Measurements from ENCODE around the gene FGF18.
"Not testable (repeated sequence)": the region's sequence is repeated elsewhere in the genome, so short reads cannot be mapped to it uniquely, and the experiment has no call there.

The FGF18 gene

GRCh38 chr5:171413153-171413910 is 6.1 kb upstream of the FGF18 start:
- Histone ChIP-seq H3K18ac (ENCODE audit: low read depth in 1 of 2, low read length in 2 of 2) (no peak overlapping the region), H2BK120ac (ENCODE audit: low read depth, low read length) (no peak overlapping the region), H3K27ac (ENCODE audit: low read length, poor library complexity, severe bottlenecking) (no peak overlapping the region), H3K36me3 (ENCODE audit: control insufficient read depth in 1 of 2, insufficient read depth in 2 of 2, low read depth in 1 of 2, low read length in 2 of 2) (peaks cover 24 to 65% of the 10 kb centered on the region in 2 experiments), H3K9me3 (ENCODE audit: control insufficient read depth, low read length) (no peaks in the 10 kb centered on the region), H3K4ac (ENCODE audit: low read depth in 1 of 2, low read length in 2 of 2) (no peak overlapping the region), H2BK12ac (ENCODE audit: low read length in 2 of 2) (no peak overlapping the region), H3K27me3 (ENCODE audit: control insufficient read depth in 1 of 2, insufficient read depth in 1 of 2, low read length in 2 of 2) (no peaks in the 10 kb centered on the region), H3K4me1 (ENCODE audit: control insufficient read depth, insufficient read depth, low read depth, low read length) (peaks cover 8% of the 10 kb centered on the region), H3K79me1 (replicated peaks; ENCODE audit: low read length, poor library complexity, severe bottlenecking) (peaks cover 4% of the 10 kb centered on the region), H2AFZ (ENCODE audit: low read depth, low read length) (no peak overlapping the region), H3K4me2 (ENCODE audit: low read length, poor library complexity, severe bottlenecking) (no peak overlapping the region), H4K8ac (ENCODE audit: low read length) (no peak overlapping the region), H3K23ac (ENCODE audit: low read length in 2 of 2) (no peak overlapping the region), H2BK5ac (ENCODE audit: low read depth, low read length, poor library complexity, severe bottlenecking) (no peak overlapping the region), H2BK15ac (ENCODE audit: low read depth, poor library complexity, severe bottlenecking) (no peak overlapping the region), H3K4me3 (ENCODE audit: insufficient read depth in 1 of 2, low read depth in 1 of 2, low read length in 2 of 2) (no peak overlapping the region), H3K14ac (ENCODE audit: low read length in 2 of 2) (no peak overlapping the region), H3K9ac (ENCODE audit: low read length) (no peak overlapping the region), H2AK5ac (ENCODE audit: low read length, severe bottlenecking) (no peak overlapping the region), H4K91ac (ENCODE audit: low read length) (no peak overlapping the region)
- WGBS, result 94% methylated on average over 3 of the region's 3 CpGs
- DNase-seq, result no peak

- not testable (repeated sequence) for H4K8ac ChIP-seq (ENCODE audit: low read length); H3K4me3 ChIP-seq (ENCODE audit: insufficient read depth in 1 of 2, low read depth in 1 of 2, low read length in 2 of 2); H3K9me3 ChIP-seq (ENCODE audit: control insufficient read depth, low read length); H2BK120ac ChIP-seq (ENCODE audit: low read depth, low read length); H3K27me3 ChIP-seq (ENCODE audit: control insufficient read depth in 1 of 2, insufficient read depth in 1 of 2, low read length in 2 of 2); H3K9ac ChIP-seq (ENCODE audit: low read length); H2BK15ac ChIP-seq (ENCODE audit: low read depth, poor library complexity, severe bottlenecking); H4K91ac ChIP-seq (ENCODE audit: low read length); H2BK5ac ChIP-seq (ENCODE audit: low read depth, low read length, poor library complexity, severe bottlenecking); H3K23ac ChIP-seq (ENCODE audit: low read length in 2 of 2); H3K4ac ChIP-seq (ENCODE audit: low read depth in 1 of 2, low read length in 2 of 2); H3K14ac ChIP-seq (ENCODE audit: low read length in 2 of 2); H2BK12ac ChIP-seq (ENCODE audit: low read length in 2 of 2); H2AFZ ChIP-seq (ENCODE audit: low read depth, low read length); H3K4me2 ChIP-seq (ENCODE audit: low read length, poor library complexity, severe bottlenecking); H3K27ac ChIP-seq (ENCODE audit: low read length, poor library complexity, severe bottlenecking); DNase-seq; H2AK5ac ChIP-seq (ENCODE audit: low read length, severe bottlenecking); H3K18ac ChIP-seq (ENCODE audit: low read depth in 1 of 2, low read length in 2 of 2); H3K79me1 ChIP-seq (replicated peaks; ENCODE audit: low read length, poor library complexity, severe bottlenecking)
- 94% methylated on average over 4 of the region's 5 CpGs for WGBS
- Histone ChIP-seq H3K36me3 (ENCODE audit: control insufficient read depth in 1 of 2, insufficient read depth in 2 of 2, low read depth in 1 of 2, low read length in 2 of 2) (peaks cover 24 to 59% of the 10 kb centered on the region in 2 experiments), H3K4me1 (ENCODE audit: control insufficient read depth, insufficient read depth, low read depth, low read length) (peaks cover 13% of the 10 kb centered on the region)
Measured at GRCh38 chr5:171413993-171414392, 5.5 kb upstream of the FGF18 start.

GRCh38 chr5:171415115-171415730 is 4.2 kb upstream of the FGF18 start:
- Histone ChIP-seq H2AFZ (ENCODE audit: low read depth, low read length) (no peak overlapping the region), H3K4me1 (ENCODE audit: control insufficient read depth, insufficient read depth, low read depth, low read length) (peaks cover 17% of the 10 kb centered on the region), H4K8ac (ENCODE audit: low read length) (no peak overlapping the region), H3K14ac (ENCODE audit: low read length in 2 of 2) (no peak overlapping the region), H2BK15ac (ENCODE audit: low read depth, poor library complexity, severe bottlenecking) (no peak overlapping the region), H4K91ac (ENCODE audit: low read length) (no peak overlapping the region), H3K4ac (ENCODE audit: low read depth in 1 of 2, low read length in 2 of 2) (no peak overlapping the region), H3K18ac (ENCODE audit: low read depth in 1 of 2, low read length in 2 of 2) (no peak overlapping the region), H3K23ac (ENCODE audit: low read length in 2 of 2) (no peak overlapping the region), H3K27me3 (ENCODE audit: control insufficient read depth in 1 of 2, insufficient read depth in 1 of 2, low read length in 2 of 2) (peaks cover 0 to 2% of the 10 kb centered on the region in 2 experiments), H3K79me1 (replicated peaks; ENCODE audit: low read length, poor library complexity, severe bottlenecking) (peaks cover 4% of the 10 kb centered on the region), H3K4me3 (ENCODE audit: insufficient read depth in 1 of 2, low read depth in 1 of 2, low read length in 2 of 2) (no peak overlapping the region), H2BK12ac (ENCODE audit: low read length in 2 of 2) (no peak overlapping the region), H3K27ac (ENCODE audit: low read length, poor library complexity, severe bottlenecking) (no peak overlapping the region), H2BK120ac (ENCODE audit: low read depth, low read length) (no peak overlapping the region), H3K36me3 (ENCODE audit: control insufficient read depth in 1 of 2, insufficient read depth in 2 of 2, low read depth in 1 of 2, low read length in 2 of 2) (peaks cover 16 to 46% of the 10 kb centered on the region in 2 experiments), H3K4me2 (ENCODE audit: low read length, poor library complexity, severe bottlenecking) (no peak overlapping the region), H2BK5ac (ENCODE audit: low read depth, low read length, poor library complexity, severe bottlenecking) (no peak overlapping the region), H3K9me3 (ENCODE audit: control insufficient read depth, low read length) (no peaks in the 10 kb centered on the region), H3K9ac (ENCODE audit: low read length) (no peak overlapping the region), H2AK5ac (ENCODE audit: low read length, severe bottlenecking) (no peak overlapping the region)
- no peak for DNase-seq
- 87% methylated on average over 9 of the region's 9 CpGs for WGBS

DNA sequence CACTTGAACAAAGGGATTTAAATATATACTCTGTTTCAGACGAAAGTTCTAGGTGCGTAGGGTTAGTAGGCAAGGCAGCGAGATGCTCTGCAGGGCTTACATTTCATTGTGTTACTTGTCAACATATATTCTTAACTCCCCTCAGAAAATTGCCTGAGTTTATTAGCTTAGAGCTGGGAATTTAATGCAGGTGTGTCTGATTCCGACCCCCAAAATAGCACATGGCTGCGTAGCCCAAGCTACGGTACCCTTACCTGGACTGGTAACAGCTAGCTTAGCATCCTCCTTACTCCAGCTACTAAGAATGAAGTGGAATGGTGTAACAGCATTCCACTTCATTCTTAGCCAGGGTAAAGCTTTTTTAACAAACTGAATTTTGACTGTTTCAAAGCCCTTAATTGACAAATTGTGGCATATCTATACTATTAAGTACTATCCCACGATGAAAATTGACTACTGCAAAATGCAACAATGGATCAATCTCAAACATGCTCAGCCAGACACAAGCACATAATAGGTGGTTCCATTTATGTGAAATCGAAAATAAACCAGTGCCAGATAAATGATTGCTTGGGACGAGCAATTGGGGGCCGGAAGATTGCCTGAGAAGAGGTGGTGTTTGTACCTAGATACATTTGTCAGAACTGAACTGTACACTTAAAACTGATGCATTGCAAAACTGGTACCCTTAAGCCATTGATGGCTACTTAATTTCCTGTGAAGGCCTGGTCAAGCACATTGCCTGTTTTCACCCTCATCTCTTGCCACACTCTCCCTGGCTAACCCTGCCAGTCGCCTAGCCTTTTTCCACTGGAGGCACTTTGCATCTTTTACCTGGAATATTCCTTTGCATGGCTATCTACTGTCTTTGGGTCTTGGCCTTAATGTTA is 3.0 kb upstream of the FGF18 start:
- DNase-seq, result no peak
- Histone ChIP-seq H2AK5ac (ENCODE audit: low read length, severe bottlenecking) (no peak overlapping the region), H3K4me3 (ENCODE audit: insufficient read depth in 1 of 2, low read depth in 1 of 2, low read length in 2 of 2) (no peak overlapping the region), H3K27me3 (ENCODE audit: control insufficient read depth in 1 of 2, insufficient read depth in 1 of 2, low read length in 2 of 2) (peaks cover 0 to 13% of the 10 kb centered on the region in 2 experiments), H3K9me3 (ENCODE audit: control insufficient read depth, low read length) (no peaks in the 10 kb centered on the region), H4K8ac (ENCODE audit: low read length) (no peak overlapping the region), H2BK15ac (ENCODE audit: low read depth, poor library complexity, severe bottlenecking) (no peak overlapping the region), H3K36me3 (ENCODE audit: control insufficient read depth in 1 of 2, insufficient read depth in 2 of 2, low read depth in 1 of 2, low read length in 2 of 2) (peaks cover 12 to 36% of the 10 kb centered on the region in 2 experiments), H3K4ac (ENCODE audit: low read depth in 1 of 2, low read length in 2 of 2) (no peak overlapping the region), H3K18ac (ENCODE audit: low read depth in 1 of 2, low read length in 2 of 2) (no peak overlapping the region), H3K27ac (ENCODE audit: low read length, poor library complexity, severe bottlenecking) (no peak overlapping the region), H3K79me1 (replicated peaks; ENCODE audit: low read length, poor library complexity, severe bottlenecking) (peaks cover 4% of the 10 kb centered on the region), H2AFZ (ENCODE audit: low read depth, low read length) (no peak overlapping the region), H3K4me1 (ENCODE audit: control insufficient read depth, insufficient read depth, low read depth, low read length) (peaks cover 26% of the 10 kb centered on the region), H3K4me2 (ENCODE audit: low read length, poor library complexity, severe bottlenecking) (no peak overlapping the region), H2BK12ac (ENCODE audit: low read length in 2 of 2) (no peak overlapping the region), H2BK120ac (ENCODE audit: low read depth, low read length) (no peak overlapping the region), H3K14ac (ENCODE audit: low read length in 2 of 2) (no peak overlapping the region), H3K9ac (ENCODE audit: low read length) (no peak overlapping the region), H3K23ac (ENCODE audit: low read length in 2 of 2) (no peak overlapping the region), H4K91ac (ENCODE audit: low read length) (no peak overlapping the region), H2BK5ac (ENCODE audit: low read depth, low read length, poor library complexity, severe bottlenecking) (no peak overlapping the region)
- WGBS, result 84% methylated on average over 8 of the region's 11 CpGs

Data from mesenchymal stem cell (in vitro differentiated cells and primary cell).